Measurements from ENCODE around the gene ALPI.
"Not testable (repeated sequence)": the region's sequence is repeated elsewhere in the genome, so short reads cannot be mapped to it uniquely, and the experiment has no call there.

The ALPI gene

GRCh38 chr2:232455426-232456255, at the start of gene ALPI:
Gene ALPI, plus strand, starts transcription at chr2:232456153. Its CDS starts 47 bp downstream, at chr2:232456200.
- no peak for DNase-seq (ENCODE audit: low read depth in 3 of 3)

GRCh38 chr2:232406556-232407310, 49.2 kb upstream of the ALPI start, which contains the start of gene ALPG:
Gene ALPG, plus strand, starts transcription at chr2:232406844. Its CDS starts 51 bp downstream, at chr2:232406895.
- DNase-seq (ENCODE audit: low read depth in 3 of 3) = no peak

- DNase-seq (ENCODE audit: low read depth in 3 of 3) = not testable (repeated sequence)
These were observed 48.4 kb upstream of the ALPI start for GRCh38 chr2:232407428-232408150.

- not testable (repeated sequence) for DNase-seq (ENCODE audit: low read depth in 3 of 3)
These were observed 47.7 kb upstream of the ALPI start for GRCh38 chr2:232408269-232408668.

GRCh38 chr2:232409617-232410016, 46.3 kb upstream of the ALPI start:
- not testable (repeated sequence) for DNase-seq (ENCODE audit: low read depth in 3 of 3)

- no peak for DNase-seq (ENCODE audit: low read depth in 3 of 3)
These were observed 45.6 kb upstream of the ALPI start for GRCh38 chr2:232410238-232410900.

GRCh38 chr2:232411901-232412629, 43.9 kb upstream of the ALPI start:
- DNase-seq (ENCODE audit: low read depth in 3 of 3) = no peak

- DNase-seq (ENCODE audit: low read depth in 3 of 3) = no peak
These were observed 43.0 kb upstream of the ALPI start for GRCh38 chr2:232412986-232413385.

- no peak for DNase-seq (ENCODE audit: low read depth in 3 of 3)
These were observed 40.7 kb upstream of the ALPI start for GRCh38 chr2:232415138-232415690.

- no peak for DNase-seq (ENCODE audit: low read depth in 3 of 3)
These were observed 40.0 kb upstream of the ALPI start for GRCh38 chr2:232415736-232416520.

- DNase-seq (ENCODE audit: low read depth in 3 of 3) = no peak
These were observed 39.2 kb upstream of the ALPI start for GRCh38 chr2:232416521-232417470.

- DNase-seq (ENCODE audit: low read depth in 3 of 3) = no peak
These were observed 38.5 kb upstream of the ALPI start for GRCh38 chr2:232417489-232417888.

- no peak for DNase-seq (ENCODE audit: low read depth in 3 of 3)
These were observed 37.9 kb upstream of the ALPI start for GRCh38 chr2:232418056-232418455.

GRCh38 chr2:232418466-232419244, 37.3 kb upstream of the ALPI start:
- DNase-seq (ENCODE audit: low read depth in 3 of 3) = no peak

- DNase-seq (ENCODE audit: low read depth in 3 of 3) = no peak
These were observed 36.5 kb upstream of the ALPI start for GRCh38 chr2:232419245-232420072.

GRCh38 chr2:232420073-232420454, 35.9 kb upstream of the ALPI start:
- DNase-seq (ENCODE audit: low read depth in 3 of 3) = no peak

Measured in stimulated activated CD4-positive, alpha-beta T cell treated with anti-CD3 and anti-CD28 coated beads, TNF-alpha, amount 100 ng/mL, for 4 hours (primary cell).